ENCODE results near the gene RFX3.
A peak's percentile ranks its signal among the peaks of the same experiment; 100 is the strongest.
"Not testable (repeated sequence)": the region's sequence is repeated elsewhere in the genome, so short reads cannot be mapped to it uniquely, and the experiment has no call there.

RFX3 gene

DNA sequence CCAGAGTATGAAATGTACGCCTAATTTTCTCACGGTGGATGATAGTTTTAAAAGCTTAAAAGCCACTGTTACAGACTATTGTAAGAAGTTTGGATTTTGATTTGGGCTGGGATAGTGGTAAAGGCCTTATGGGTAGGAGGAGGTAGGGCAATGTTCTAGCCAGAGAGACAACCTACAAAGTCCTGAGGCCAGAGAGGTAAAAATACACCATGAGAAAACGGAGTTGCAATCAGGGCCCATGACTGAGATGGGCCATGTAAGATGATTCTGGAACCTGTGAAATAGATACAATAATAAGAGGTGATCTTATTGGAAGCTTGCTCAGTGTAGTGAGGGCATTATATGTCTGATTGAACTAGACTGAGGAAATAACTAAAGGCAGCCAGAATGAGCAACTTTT lies 188.8 kb downstream of the RFX3 start:
- DNase-seq (ENCODE audit: extremely low read depth, low read depth): no peak
- H3K4me3 ChIP-seq (replicated peaks; ENCODE audit: low read depth, low read length): no peak overlapping the region
- TF ChIP-seq, protein P1, sequence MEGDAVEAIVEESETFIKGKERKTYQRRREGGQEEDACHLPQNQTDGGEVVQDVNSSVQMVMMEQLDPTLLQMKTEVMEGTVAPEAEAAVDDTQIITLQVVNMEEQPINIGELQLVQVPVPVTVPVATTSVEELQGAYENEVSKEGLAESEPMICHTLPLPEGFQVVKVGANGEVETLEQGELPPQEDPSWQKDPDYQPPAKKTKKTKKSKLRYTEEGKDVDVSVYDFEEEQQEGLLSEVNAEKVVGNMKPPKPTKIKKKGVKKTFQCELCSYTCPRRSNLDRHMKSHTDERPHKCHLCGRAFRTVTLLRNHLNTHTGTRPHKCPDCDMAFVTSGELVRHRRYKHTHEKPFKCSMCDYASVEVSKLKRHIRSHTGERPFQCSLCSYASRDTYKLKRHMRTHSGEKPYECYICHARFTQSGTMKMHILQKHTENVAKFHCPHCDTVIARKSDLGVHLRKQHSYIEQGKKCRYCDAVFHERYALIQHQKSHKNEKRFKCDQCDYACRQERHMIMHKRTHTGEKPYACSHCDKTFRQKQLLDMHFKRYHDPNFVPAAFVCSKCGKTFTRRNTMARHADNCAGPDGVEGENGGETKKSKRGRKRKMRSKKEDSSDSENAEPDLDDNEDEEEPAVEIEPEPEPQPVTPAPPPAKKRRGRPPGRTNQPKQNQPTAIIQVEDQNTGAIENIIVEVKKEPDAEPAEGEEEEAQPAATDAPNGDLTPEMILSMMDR (IDR thresholded peaks at IDR 0.05; ENCODE audit: low read depth, low read length, missing control alignments): no peak

DNA sequence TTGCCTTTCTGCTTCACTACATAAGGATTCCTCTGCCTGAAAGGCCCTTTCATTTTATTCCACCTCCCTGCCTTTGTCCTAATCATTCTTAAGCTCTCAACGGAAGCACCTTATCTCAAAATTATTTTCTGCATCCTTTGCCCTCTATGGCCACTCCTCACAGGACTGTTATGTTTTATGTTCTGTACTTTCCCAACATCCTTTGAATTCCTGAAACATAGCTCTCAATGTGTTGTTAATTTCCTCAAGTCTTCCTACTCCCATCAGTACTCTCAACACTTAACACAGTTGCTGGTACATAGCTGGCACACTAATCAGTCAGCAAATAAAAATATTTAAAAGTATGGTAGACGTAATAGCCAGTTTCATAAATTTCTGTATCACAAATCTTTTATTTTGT lies 193.0 kb downstream of the RFX3 start:
- DNase-seq (ENCODE audit: extremely low read depth, low read depth): no peak
- TF ChIP-seq, protein P1 (IDR thresholded peaks at IDR 0.05; ENCODE audit: low read depth, low read length, missing control alignments): no peak
- no peak overlapping the region for H3K4me3 ChIP-seq (replicated peaks; ENCODE audit: low read depth, low read length)

DNA sequence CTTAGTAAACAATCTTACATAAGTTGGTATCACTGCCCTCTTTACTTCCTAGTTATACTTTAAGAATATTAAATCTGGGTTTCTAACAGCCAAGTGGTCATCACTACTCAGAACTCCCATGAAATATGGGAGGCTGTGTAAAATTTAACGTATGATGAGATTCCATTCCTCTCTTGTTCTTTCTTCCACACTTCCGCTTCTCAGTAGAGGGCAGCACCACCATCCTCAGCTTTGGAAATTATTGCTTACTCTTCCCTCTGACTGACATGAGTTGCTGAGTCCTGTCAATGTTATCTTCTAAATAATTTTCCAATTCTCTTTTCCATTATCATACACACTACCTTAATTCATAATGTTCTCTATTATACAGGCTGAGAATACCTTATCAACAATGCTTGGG lies 194.0 kb downstream of the RFX3 start:
- no peak for DNase-seq (ENCODE audit: extremely low read depth, low read depth)
- no peak overlapping the region for H3K4me3 ChIP-seq (replicated peaks; ENCODE audit: low read depth, low read length)
- TF ChIP-seq, protein P1 (IDR thresholded peaks at IDR 0.05; ENCODE audit: low read depth, low read length, missing control alignments): peak; percentile 21

DNA sequence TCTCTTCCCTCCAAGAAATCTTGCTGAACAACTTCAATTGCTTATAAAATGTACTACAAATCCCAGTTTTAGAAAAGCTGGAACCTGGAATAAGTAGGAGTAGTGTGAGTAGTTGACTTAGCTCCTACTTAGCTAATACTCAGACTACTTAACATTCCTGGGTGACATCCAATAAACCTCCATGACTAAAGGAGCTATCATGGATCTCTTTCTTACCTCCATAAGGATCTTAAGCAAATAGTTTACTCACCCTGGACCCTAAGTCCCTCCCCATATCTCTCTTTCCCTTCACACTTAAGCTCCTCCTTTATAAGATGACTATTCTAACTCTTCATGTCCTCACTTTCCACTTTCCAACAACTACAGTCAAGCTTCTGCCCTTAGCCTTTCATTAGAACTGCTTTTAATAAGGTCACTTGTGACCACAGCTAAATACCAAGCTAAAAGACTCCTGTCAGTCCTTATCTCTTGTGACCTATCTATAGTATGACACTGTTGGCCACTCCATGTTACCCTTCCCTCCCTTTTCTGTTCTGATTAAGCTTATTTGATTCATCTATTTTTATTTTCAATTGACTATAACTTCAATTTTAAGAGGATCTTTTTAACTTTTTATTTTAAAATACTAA lies 194.9 kb downstream of the RFX3 start:
- no peak overlapping the region for H3K4me3 ChIP-seq (replicated peaks; ENCODE audit: low read depth, low read length)
- no peak for DNase-seq (ENCODE audit: extremely low read depth, low read depth)
- TF ChIP-seq, protein P1 (IDR thresholded peaks at IDR 0.05; ENCODE audit: low read depth, low read length, missing control alignments): no peak

DNA sequence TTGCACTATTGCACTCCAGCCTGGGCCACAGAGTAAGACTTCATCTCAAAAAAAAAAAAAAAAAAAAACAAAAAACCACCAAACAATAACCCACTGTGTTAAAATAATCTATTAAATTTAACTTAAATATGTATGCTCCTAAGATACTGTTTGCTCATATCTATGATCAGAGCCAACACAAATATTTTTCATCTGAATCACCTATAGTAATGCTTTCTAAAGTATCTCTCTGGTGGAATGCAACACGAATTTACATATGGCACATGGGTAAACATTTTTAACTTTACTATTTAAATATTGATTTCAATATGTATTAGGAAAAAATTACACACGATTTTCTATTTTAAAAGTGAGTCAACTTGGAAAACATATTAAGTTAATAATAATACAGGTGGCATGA lies 196.4 kb downstream of the RFX3 start:
- TF ChIP-seq, protein P1 (IDR thresholded peaks at IDR 0.05; ENCODE audit: low read depth, low read length, missing control alignments): no peak
- no peak for DNase-seq (ENCODE audit: extremely low read depth, low read depth)
- no peak overlapping the region for H3K4me3 ChIP-seq (replicated peaks; ENCODE audit: low read depth, low read length)

DNA sequence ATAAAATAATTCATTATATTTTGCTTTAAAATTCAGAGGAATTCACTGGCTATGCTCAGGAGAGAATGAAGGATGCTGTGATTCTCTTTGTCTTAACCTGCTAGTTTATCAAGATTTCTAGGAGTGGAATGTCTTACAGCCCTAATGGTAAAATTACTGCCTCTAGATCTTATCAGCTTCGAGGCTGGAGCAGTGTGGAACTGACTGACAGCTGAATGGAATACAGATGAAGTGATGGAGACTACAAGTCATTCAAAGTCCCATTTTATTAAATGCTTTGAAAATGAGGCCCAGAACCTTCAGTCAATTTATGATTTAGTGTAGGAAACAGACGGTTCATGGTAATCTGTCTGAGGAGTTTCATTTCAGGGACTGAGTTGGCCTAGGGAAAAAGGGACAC lies 202.1 kb downstream of the RFX3 start:
- TF ChIP-seq, protein P1 (IDR thresholded peaks at IDR 0.05; ENCODE audit: low read depth, low read length, missing control alignments): no peak
- DNase-seq (ENCODE audit: extremely low read depth, low read depth): no peak
- H3K4me3 ChIP-seq (replicated peaks; ENCODE audit: low read depth, low read length): no peak overlapping the region

DNA sequence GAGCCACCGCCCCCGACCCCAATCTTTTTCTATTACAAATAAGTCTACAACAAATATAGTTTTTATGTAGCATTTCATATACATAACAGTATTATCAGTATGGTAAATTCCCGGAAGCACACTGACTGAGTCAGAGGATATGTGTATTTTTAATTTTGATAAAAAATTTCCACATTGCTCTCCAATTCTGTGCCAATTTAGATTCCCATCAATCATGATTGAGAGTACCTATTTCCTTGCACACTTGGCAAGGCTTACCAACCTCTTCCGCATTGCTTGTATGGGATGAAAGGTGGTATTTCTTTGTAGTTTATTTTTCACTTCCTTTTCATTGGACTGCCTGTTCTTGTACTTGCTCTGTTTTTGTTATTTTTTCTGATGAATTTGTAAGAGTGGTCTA lies 204.6 kb downstream of the RFX3 start:
- TF ChIP-seq, protein P1 (IDR thresholded peaks at IDR 0.05; ENCODE audit: low read depth, low read length, missing control alignments): no peak
- no peak for DNase-seq (ENCODE audit: extremely low read depth, low read depth)
- H3K4me3 ChIP-seq (replicated peaks; ENCODE audit: low read depth, low read length): no peak overlapping the region

DNA sequence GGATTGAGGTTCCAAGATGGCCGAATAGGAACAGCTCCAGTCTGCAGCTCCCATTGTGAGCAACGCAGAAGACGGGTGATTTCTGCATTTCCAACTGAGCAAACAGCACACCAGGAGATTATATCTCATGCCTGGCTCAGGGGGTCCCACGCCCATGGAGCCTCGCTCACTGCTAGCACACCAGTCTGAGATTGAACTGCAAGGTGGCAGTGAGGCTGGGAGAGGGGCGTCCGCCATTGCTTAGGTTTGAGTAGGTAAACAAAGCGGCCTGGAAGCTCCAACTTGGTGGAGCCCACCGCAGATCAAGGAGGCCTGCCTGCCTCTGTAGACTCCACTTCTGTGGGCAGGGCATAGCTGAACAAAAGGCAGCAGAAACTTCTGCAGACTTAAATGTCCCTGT lies 213.2 kb downstream of the RFX3 start:
- H3K4me3 ChIP-seq (replicated peaks; ENCODE audit: low read depth, low read length); DNase-seq (ENCODE audit: extremely low read depth, low read depth): not testable (repeated sequence)
